NCI-H774 (cell line): Measurements from ENCODE around the gene ST7.

Source experiments
- DNase-seq: peaks from one replicate; lab custom pipeline; 2025; lab: John Stamatoyannopoulos, UW

ST7 gene

DNA sequence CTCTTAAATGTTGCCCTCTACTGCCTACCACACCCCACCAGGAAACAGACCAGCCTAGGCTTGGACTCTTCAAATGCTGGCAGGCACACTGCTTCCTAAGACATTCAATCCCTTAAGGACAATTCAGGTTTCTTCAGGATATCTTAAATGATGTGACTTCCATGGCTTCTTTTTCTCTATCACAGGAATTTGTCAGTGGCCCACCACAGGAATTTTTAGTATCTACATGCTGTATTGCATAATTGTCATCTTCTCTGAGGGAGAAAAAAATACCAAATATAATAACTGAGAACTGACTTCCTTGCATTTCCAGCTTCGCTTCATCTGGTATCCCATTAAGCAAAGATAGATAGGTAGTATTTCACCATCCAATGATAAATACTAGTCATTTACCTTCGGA lies 240.3 kb downstream of the ST7 start:
- no peak for DNase-seq

DNA sequence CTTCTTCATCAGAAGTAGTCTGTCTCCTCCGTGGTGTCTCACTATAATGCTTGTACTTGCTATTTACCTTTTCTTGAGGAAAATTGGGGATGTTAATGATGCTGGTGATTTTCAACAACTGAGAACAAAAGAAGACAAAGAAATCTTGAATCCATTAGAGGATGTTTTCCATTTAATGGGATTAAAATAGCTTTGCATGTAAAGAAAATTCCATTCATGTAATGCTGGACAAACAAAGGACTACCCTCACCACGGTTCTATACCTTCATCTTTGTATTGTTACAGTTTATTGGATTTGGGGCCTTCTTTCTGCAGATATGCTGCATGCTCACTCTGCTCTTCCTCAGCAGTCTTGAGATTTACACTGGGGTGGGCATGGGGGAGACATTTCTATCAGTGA lies 241.1 kb downstream of the ST7 start:
- no peak for DNase-seq

- no peak for DNase-seq
These were observed 242.2 kb downstream of the ST7 start for GRCh38 chr7:117195361-117196029.

- DNase-seq, result no peak
These were observed 246.8 kb downstream of the ST7 start for GRCh38 chr7:117200132-117200531.

- DNase-seq, result no peak
These were observed 247.6 kb downstream of the ST7 start for GRCh38 chr7:117200786-117201458.

GRCh38 chr7:117202511-117202910 lies 249.2 kb downstream of the ST7 start:
- DNase-seq, result no peak

DNA sequence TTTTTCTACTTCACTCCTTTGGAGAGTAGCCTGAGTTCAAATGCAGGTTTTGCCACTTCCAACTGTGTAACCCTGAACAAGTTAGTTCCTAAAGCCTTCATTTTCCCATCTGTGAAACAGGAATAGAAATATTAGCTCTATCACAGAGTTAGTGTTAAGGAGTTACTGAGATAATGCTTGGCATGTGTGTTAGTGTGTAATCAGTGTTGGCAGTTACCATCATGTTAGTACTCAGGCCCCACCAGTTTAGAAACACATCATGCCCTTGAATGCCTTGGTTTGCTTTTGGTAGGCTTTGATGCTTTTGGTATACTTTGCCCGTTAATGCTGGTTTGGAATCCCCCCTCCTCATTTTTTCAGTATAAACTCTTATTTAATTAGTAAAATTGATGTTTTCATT lies 249.9 kb downstream of the ST7 start:
- no peak for DNase-seq

DNA sequence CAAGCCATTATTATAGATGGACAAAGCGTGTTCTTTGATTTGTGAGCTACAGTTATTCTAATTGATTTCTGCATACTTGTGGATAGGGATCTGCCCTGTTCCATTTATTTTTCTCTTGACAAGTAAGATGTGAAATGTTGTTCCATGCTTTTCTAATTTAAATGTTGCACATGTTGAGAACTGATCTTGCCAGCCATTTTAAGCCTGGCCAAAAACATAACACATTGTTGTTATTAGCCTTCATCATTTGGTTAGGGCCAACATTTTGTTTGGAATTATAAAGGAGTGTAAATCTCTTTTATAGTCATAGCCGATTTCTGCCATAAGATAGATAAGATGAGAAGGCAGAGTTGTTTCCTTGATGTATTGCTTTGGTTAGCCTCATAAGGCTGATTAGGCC lies 252.6 kb downstream of the ST7 start:
- DNase-seq, result no peak

DNA sequence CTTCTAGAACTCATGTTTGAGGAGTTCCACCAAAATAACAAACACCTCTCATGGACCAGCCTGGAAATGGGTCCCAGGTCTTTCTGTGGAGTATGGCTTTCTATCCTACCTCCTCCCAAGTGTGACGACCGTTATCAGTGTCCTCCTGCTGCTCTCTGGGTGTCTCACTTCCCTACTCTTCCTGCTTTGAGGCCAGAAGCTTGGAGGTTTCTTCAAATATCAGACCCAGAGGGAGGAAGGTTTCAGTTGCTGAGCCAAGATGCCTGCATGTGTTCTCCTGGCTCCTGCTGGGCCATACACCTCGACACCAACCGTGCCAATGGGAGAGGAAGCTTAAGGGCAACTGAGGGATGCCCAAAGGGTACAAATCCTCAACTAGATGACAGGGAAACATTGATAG lies 255.0 kb downstream of the ST7 start:
- no peak for DNase-seq

GRCh38 chr7:117210397-117210796 lies 257.1 kb downstream of the ST7 start:
- no peak for DNase-seq

DNA sequence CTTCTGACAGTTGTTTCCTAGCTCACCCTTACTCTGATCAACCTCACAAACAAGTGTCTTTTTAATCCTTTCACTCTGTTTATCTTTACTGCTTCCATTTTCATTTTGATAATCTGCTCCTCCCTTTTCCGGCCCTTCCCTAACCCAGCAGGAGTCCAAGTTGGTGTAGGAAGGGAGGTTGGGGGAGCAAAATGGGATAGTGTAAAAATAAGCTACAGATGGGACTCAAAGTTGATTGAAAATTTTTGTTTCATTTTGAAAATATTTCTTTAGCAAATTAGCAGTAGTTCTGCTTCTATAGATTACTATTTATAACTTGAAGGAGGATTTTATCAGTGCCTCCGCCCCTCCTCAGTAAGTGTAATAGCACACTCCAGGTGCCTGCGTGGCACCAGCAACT lies 257.6 kb downstream of the ST7 start:
- no peak for DNase-seq

- DNase-seq, result no peak
These were observed 258.3 kb downstream of the ST7 start for GRCh38 chr7:117211614-117212013.

DNA sequence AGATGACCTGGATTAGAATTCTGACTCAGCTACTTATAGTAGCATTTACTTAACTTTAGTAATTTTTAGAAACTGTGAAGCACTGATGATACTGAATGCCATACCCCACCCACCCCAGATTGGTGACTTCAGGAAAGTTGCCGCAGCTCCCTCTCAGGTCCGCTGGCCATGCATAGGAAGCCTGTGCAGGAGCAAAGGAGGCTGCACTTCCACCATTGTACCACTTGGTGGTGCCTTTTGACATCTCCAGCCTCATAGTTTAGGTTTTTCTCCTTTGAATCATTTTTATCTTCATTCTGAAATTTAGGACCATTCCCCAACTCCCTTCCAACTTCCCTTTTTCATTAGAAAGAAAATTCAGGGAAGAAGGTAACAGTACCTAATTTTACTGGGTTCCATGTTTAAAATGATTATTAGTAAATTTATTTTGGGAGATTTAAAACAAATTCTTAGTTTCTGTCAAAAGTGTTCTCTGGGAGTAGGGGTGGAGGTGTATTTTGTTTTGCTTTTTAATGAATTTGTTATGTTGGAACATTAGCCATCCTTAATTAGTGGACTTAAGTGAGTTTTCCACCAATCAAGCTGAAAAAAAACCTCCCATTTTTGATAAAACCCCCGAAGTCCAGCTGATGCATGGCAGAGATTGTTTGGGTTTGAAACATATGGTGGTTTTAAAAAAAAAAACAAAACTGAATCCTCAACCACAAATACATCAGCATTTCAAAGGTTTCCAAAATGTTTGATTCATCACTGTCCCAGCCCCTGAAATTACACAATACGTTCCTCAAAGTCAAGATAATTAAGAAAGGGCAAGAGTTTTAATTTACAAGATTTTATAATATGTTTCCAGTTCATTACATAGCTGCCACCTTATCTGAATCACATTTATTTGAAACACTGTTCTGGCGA lies 259.9 kb downstream of the ST7 start:
- peak; percentile 1 for DNase-seq

- no peak for DNase-seq
These were observed 262.7 kb downstream of the ST7 start for GRCh38 chr7:117216010-117216409.

DNA sequence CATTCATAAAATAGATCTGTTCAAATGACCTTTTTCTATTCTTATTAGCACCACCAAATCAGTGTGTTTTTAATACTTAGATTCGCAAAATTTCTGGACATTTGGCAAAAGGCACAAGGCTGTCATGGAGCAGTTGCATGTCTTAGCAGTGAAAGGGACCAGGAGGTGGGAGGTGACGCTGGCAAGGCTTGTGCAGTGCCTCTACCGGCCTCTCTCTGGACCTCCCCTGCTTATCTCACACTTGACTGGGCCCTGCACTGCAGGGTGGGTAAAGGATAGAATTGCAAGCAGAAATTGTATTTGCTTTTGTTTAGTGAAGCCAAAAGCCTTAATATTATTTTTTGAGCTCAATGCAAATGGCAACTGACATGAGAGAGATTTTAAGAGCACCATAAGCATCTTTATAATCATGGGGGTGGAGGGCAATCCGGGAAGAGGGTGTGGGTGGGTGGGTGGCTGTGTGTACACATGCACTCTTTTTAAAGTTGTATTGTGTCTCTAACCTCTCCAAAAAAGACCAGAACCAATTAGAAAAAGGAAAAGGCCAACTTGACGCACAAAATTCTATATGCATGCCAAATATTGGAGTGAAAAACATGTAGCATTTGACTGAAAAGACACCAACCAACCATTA lies 263.3 kb downstream of the ST7 start:
- DNase-seq, result no peak

- DNase-seq, result no peak
These were observed 264.1 kb downstream of the ST7 start for GRCh38 chr7:117217106-117218035.

GRCh38 chr7:117218700-117219099 lies 265.4 kb downstream of the ST7 start:
- DNase-seq, result no peak

DNA sequence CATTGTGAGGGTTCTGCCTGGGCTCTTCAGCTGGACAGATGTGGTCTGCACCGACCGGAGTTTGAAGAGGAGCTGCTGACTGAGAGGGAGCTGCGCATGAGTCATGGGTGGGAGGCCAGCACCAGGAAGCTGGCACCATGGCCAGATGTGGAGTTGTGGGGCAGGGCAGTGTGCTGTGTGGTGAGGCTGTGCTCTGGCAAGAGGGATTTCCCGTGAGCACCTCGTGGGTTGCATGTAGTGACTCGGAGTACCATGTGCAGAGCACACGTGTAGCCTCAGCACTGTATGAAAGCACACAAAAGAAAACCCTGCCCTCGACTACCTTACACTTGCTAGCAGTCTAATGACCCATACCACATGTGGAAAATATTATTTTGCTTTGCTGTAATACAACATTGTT lies 266.2 kb downstream of the ST7 start:
- no peak for DNase-seq

- no peak for DNase-seq
These were observed 267.5 kb downstream of the ST7 start for GRCh38 chr7:117220836-117221235.

DNA sequence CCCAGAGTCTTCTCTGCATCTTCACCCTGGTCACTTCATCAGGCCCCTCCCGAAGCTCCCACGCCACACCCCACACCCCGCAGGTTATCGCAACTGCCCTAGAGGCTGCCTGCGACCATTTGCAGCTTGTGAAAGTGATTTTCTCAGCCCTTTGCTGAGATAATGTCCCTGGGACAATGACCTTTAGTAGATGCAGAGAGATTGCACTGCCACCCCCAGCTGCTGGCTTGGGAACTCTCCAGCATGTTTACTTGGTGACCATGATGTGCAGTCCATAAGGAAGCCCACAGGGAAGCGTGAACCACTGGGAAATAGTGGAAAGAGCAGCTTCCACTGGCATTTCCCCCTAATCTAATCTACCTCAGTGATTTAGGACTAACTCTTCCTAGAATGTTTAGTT lies 272.2 kb downstream of the ST7 start:
- DNase-seq, result no peak

DNA sequence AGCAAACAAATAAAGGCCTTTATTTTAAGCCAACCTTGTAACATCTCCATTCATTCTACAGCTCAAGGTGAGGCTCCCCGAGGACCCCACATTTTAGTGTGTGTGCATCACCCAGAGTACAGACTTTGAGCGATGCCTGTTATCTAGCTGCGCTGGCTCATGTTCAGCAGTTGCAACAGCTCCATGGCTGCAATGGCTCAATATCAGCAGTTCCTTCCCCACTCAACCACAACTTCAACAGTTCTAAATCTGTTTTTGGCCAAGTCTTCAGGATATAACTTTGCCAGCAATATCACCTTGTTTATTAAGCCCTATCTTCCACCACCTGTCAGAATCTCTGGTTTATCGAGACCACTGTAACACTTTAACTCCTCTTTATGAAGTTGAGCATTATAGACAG lies 273.8 kb downstream of the ST7 start:
- DNase-seq, result no peak
